ENCODE results near the gene KHNYN.
"Not testable (repeated sequence)": the region's sequence is repeated elsewhere in the genome, so short reads cannot be mapped to it uniquely, and the experiment has no call there.

KHNYN gene

GRCh38 chr14:24429395-24430142 is at the start of gene KHNYN, which contains the start of gene CBLN3:
Gene KHNYN, plus strand, starts transcription at chr14:24429954. Its CDS starts 777 bp downstream, at chr14:24430731.
Gene CBLN3, minus strand, starts transcription at chr14:24429668. Its CDS starts 614 bp downstream, at chr14:24429054.
- DNase-seq, result peak; percentile 54 to 57

- no peak for DNase-seq
Measured at GRCh38 chr14:24381363-24382063, 48.2 kb upstream of the KHNYN start.

- no peak for DNase-seq
Measured at GRCh38 chr14:24382064-24382371, 47.7 kb upstream of the KHNYN start.

- DNase-seq, result no peak
Measured at GRCh38 chr14:24384169-24384568, 45.6 kb upstream of the KHNYN start.

- DNase-seq, result no peak
Measured at GRCh38 chr14:24385524-24385923, 44.2 kb upstream of the KHNYN start.

- no peak for DNase-seq
Measured at GRCh38 chr14:24387009-24387345, 42.8 kb upstream of the KHNYN start.

- not testable (repeated sequence) for DNase-seq
Measured at GRCh38 chr14:24387579-24387978, 42.2 kb upstream of the KHNYN start.

- DNase-seq, result no peak
Measured at GRCh38 chr14:24388474-24389179, 41.1 kb upstream of the KHNYN start.

- DNase-seq, result no peak
Measured at GRCh38 chr14:24389226-24389848, 40.4 kb upstream of the KHNYN start.

- no peak for DNase-seq
Measured at GRCh38 chr14:24390701-24391468, 38.9 kb upstream of the KHNYN start.

GRCh38 chr14:24392325-24393091 is 37.2 kb upstream of the KHNYN start:
- DNase-seq, result no peak

GRCh38 chr14:24394275-24394674 is 35.5 kb upstream of the KHNYN start:
- DNase-seq, result no peak

- no peak for DNase-seq
Measured at GRCh38 chr14:24395609-24396582, 33.9 kb upstream of the KHNYN start.

GRCh38 chr14:24397639-24398292 is 32.0 kb upstream of the KHNYN start:
- no peak for DNase-seq

- DNase-seq, result no peak
Measured at GRCh38 chr14:24398293-24398652, 31.5 kb upstream of the KHNYN start.

- no peak for DNase-seq
Measured at GRCh38 chr14:24398653-24399446, 30.9 kb upstream of the KHNYN start, which contains the start of gene NYNRIN. Gene NYNRIN, plus strand, starts transcription at chr14:24399003. Its CDS starts 244 bp downstream, at chr14:24399247.

GRCh38 chr14:24399447-24399822 is 30.3 kb upstream of the KHNYN start:
- DNase-seq, result no peak

GRCh38 chr14:24399999-24400718 is 29.6 kb upstream of the KHNYN start:
- no peak for DNase-seq

All from NCI-H1930 (cell line).